GM12878 (cell line): Measurements from ENCODE around the gene SGIP1. TPM values are rescaled to one million over a fixed set of nuclear protein-coding genes. Genes with fewer than 3 reads are reported as not detected.

Experiments used
- ATAC-seq: fragments of 200-7000 bp; cut with Tn5 transposase; 3 replicates; pipeline ENCODE4 v1.9.1; 2020; ENCODE audit warnings: mild to moderate bottlenecking, moderate library complexity
- Bru-seq: library from RNA; stranded (reverse); fragments of 400-500 nt; gene quantifications from one replicate; lab custom pipeline; 2021; lab: Mats Ljungman, UMichigan
- BruChase-seq, 2 experiments: library from RNA; stranded (reverse); fragments of 400-500 nt; gene quantifications; one replicate each; lab custom pipeline; 2021; lab: Mats Ljungman, UMichigan
- BruUV-seq: library from RNA; stranded (reverse); fragments of 400-500 nt; replicated peaks from 2 replicates; lab custom pipeline; 2021; lab: Mats Ljungman, UMichigan
- CTCF ChIA-PET: fragments of 300-600 bp; sonication (Branson Sonifier 250); formaldehyde crosslinking; extraction: SDS; loops from one replicate; lab custom pipeline; 2021; ENCODE audit warnings: inconsistent platforms; lab: Yijun Ruan, JAX
- POLR2A ChIA-PET: fragments of 350-600 bp; formaldehyde crosslinking; extraction: SDS; loops from one replicate; lab custom pipeline; 2021; ENCODE audit warnings: inconsistent platforms; lab: Charles Lee
- RAD21 ChIA-PET: fragments of 300-600 bp; sonication (Branson Sonifier 250); formaldehyde crosslinking; loops from one replicate; lab custom pipeline; 2023; ENCODE audit warnings: antibody characterized with exemption; ENCODE audit not compliant: unreplicated experiment; lab: Charles Lee
- SMC1A ChIA-PET: fragments of 300-600 bp; sonication (Branson Sonifier 250); formaldehyde crosslinking; loops from one replicate; lab custom pipeline; 2023; ENCODE audit not compliant: unreplicated experiment, uncharacterized antibody; lab: Charles Lee
- DNase-seq: peaks from one replicate; pipeline ENCODE4 v3.0.0-alpha.2; 2011; ENCODE audit warnings: low read depth, low spot score
- FAIRE-seq: peaks from 3 replicates; lab custom pipeline; 2011; peaks lifted over from hg19 to GRCh38; lab: Jason Lieb, UNC
- H2AFZ ChIP-seq: 2 replicates; pipeline ENCODE4 v1.6.0; 2011; ENCODE audit warnings: low read depth, low read length, control low read depth; ENCODE audit not compliant: control insufficient read depth
- H3K27ac ChIP-seq: 2 replicates; pipeline ENCODE4 v1.5.1; 2011; ENCODE audit warnings: control low read depth; ENCODE audit not compliant: control insufficient read depth, insufficient read depth
- H3K27me3 ChIP-seq, 2 experiments: replicated peaks in 1 of 2; 2 replicates each; pipeline versions ENCODE4 v1.6.0 to v1.6.1; 2011; ENCODE audit warnings: low read length in 1 of 2; ENCODE audit not compliant: control insufficient read depth in 2 of 2, insufficient read depth in 2 of 2
- H3K36me3 ChIP-seq, 2 experiments: 2 replicates each; pipeline ENCODE4 v1.5.1; 2011; ENCODE audit warnings: low read length in 1 of 2; ENCODE audit not compliant: control insufficient read depth in 2 of 2, insufficient read depth in 2 of 2
- H3K4me1 ChIP-seq: 2 replicates; pipeline ENCODE4 v1.6.1; 2011; ENCODE audit warnings: mild to moderate bottlenecking, low read length, moderate library complexity, mixed read lengths; ENCODE audit not compliant: control insufficient read depth, insufficient read depth
- H3K4me2 ChIP-seq: 2 replicates; pipeline ENCODE4 v1.6.0; 2011; ENCODE audit warnings: control low read depth; ENCODE audit not compliant: control insufficient read depth, insufficient read depth
- H3K4me3 ChIP-seq: fragments of 200-600 bp; sonication (generic); 2 replicates; pipeline ENCODE4 v1.5.1; 2016
- H3K79me2 ChIP-seq: 2 replicates; pipeline ENCODE4 v1.6.0; 2011; ENCODE audit warnings: low read length; ENCODE audit not compliant: control insufficient read depth, insufficient read depth
- H3K9ac ChIP-seq: 2 replicates; pipeline ENCODE4 v1.8.0; 2011; ENCODE audit warnings: low read length, control low read depth, mixed read lengths; ENCODE audit not compliant: control insufficient read depth, insufficient read depth
- H3K9me3 ChIP-seq: replicated peaks from 3 replicates; pipeline ENCODE4 v1.5.1; 2011; ENCODE audit warnings: mild to moderate bottlenecking, low read length; ENCODE audit not compliant: control insufficient read depth, insufficient read depth
- H4K20me1 ChIP-seq: 2 replicates; pipeline ENCODE4 v1.6.0; 2011; ENCODE audit not compliant: control insufficient read depth, insufficient read depth
- ATF2 ChIP-seq: IDR thresholded peaks from 2 replicates; pipeline ENCODE4 v1.6.1; 2012; ENCODE audit warnings: low read length, inconsistent platforms
- KAT2A ChIP-seq: conservative IDR thresholded peaks from 2 replicates; pipeline ENCODE4 v1.6.1; 2011; ENCODE audit warnings: low read depth, low read length; ENCODE audit not compliant: control insufficient read depth
- MLLT1 ChIP-seq: fragments of 450-650 bp; IDR thresholded peaks from 2 replicates; pipeline ENCODE4 v1.6.1; 2016; ENCODE audit warnings: mild to moderate bottlenecking
- NR2C2 ChIP-seq: IDR thresholded peaks from 2 replicates; pipeline ENCODE4 v1.6.1; 2011; ENCODE audit warnings: borderline replicate concordance, low read depth; ENCODE audit not compliant: control insufficient read depth, insufficient read length
- POLR2AphosphoS5 ChIP-seq: IDR thresholded peaks from 2 replicates; pipeline ENCODE4 v1.6.1; 2011; ENCODE audit warnings: mild to moderate bottlenecking, low read length, inconsistent platforms
- SIX5 ChIP-seq: IDR thresholded peaks from 2 replicates; pipeline ENCODE4 v1.6.1; 2011; ENCODE audit warnings: mild to moderate bottlenecking, low read depth, low read length, moderate library complexity; ENCODE audit not compliant: severe bottlenecking
- SMAD1 ChIP-seq: fragments of 450-650 bp; IDR thresholded peaks from 2 replicates; pipeline ENCODE4 v1.6.1; 2018; ENCODE audit warnings: mild to moderate bottlenecking, low read depth; ENCODE audit not compliant: partially characterized antibody
- SMAD5 ChIP-seq: IDR thresholded peaks from 2 replicates; pipeline ENCODE4 v1.6.1; 2016; ENCODE audit warnings: antibody characterized with exemption, low read depth
- SPI1 ChIP-seq: IDR thresholded peaks from 2 replicates; pipeline ENCODE4 v1.6.1; 2011; ENCODE audit warnings: low read depth, mild to moderate bottlenecking, low read length, moderate library complexity, borderline replicate concordance; ENCODE audit not compliant: insufficient read depth
- SREBF2 ChIP-seq: IDR thresholded peaks from 2 replicates; pipeline ENCODE4 v1.6.1; 2012; ENCODE audit warnings: mild to moderate bottlenecking, low read length
- STAT1 ChIP-seq: fragments of 450-650 bp; conservative IDR thresholded peaks from 2 replicates; pipeline ENCODE4 v1.6.1; 2014; ENCODE audit warnings: antibody characterized with exemption, mild to moderate bottlenecking
- SUZ12 ChIP-seq: fragments of 200-600 bp; sonication (generic); IDR thresholded peaks from one replicate; pipeline ENCODE4 v1.6.1; 2018; ENCODE audit warnings: antibody characterized with exemption, mild to moderate bottlenecking; ENCODE audit not compliant: unreplicated experiment
- YY1 ChIP-seq: IDR thresholded peaks from 2 replicates; pipeline ENCODE4 v1.6.1; 2011; ENCODE audit warnings: low read depth, mild to moderate bottlenecking, low read length
- ZNF207 ChIP-seq: fragments of 450-650 bp; IDR thresholded peaks from 2 replicates; pipeline ENCODE4 v1.6.1; 2014; ENCODE audit warnings: antibody characterized with exemption, mild to moderate bottlenecking, borderline replicate concordance
- WGBS: methylation state at CpG from one replicate; pipeline ENCODE4 v1.1.6; 2016; ENCODE audit warnings: low lambda C conversion rate; ENCODE audit not compliant: insufficient replicate concordance, insufficient coverage; ENCODE audit errors: missing lambda C conversion rate; 5-methylcytosine and 5-hydroxymethylcytosine counted together
- in situ Hi-C: fragments of 300-500 bp; cut with MboI; formaldehyde crosslinking; loops from 9 replicates; pipeline ENCODE4 v1.14.3; 2018; ENCODE audit warnings: mixed read lengths
- intact Hi-C: fragments of 100-400 bp; cut with micrococcal nuclease; formaldehyde crosslinking; loops from one replicate; pipeline ENCODE4 v1.14.2; 2022; ENCODE audit not compliant: unreplicated experiment
- long read RNA-seq, 2 experiments: library from polyadenylated mRNA; unstranded; transcript quantifications; one replicate each; pipeline ENCODE4 v2.0.0, GENCODE V29; 2019 to 2020
- polyA minus RNA-seq, 3 experiments: library from RNA; depleted of rRNA, polyadenylated mRNA; stranded (reverse); fragments of >200 nt; gene quantifications; 2 replicates each; pipeline ENCODE4 v1.2.3, GENCODE V29; 2011
- polyA plus RNA-seq, 11 experiments: library from polyadenylated mRNA; depleted of rRNA in 4 of 11; unstranded in 6 of 11; stranded (reverse) in 5 of 11; fragments of >200 nt; fragmentation: Nextera tagmentation in 4 of 11; fragmentation: Illumina TruSeq in 1 of 11; extraction: Ambion mirVana in 4 of 11; extraction: Trizol in 1 of 11; gene quantifications; 1 replicate in 1 of 11; 2 replicates in 10 of 11; pipeline versions ENCODE4 v1.2.1 to v1.2.3, GENCODE V29; 2011 to 2016; ENCODE audit warnings: inconsistent platforms in 2 of 11, missing spikeins in 2 of 11, low read depth in 1 of 11
- total RNA-seq, 4 experiments: library from RNA; depleted of rRNA in 3 of 4; stranded (reverse); fragments of >200 nt in 3 of 4; fragmentation: Illumina TruSeq in 1 of 4; extraction: Trizol in 1 of 4; gene quantifications; 2 replicates each; pipeline versions ENCODE4 v1.2.1 to v1.2.3, GENCODE V29; 2013 to 2021

SGIP1 gene, protein sequence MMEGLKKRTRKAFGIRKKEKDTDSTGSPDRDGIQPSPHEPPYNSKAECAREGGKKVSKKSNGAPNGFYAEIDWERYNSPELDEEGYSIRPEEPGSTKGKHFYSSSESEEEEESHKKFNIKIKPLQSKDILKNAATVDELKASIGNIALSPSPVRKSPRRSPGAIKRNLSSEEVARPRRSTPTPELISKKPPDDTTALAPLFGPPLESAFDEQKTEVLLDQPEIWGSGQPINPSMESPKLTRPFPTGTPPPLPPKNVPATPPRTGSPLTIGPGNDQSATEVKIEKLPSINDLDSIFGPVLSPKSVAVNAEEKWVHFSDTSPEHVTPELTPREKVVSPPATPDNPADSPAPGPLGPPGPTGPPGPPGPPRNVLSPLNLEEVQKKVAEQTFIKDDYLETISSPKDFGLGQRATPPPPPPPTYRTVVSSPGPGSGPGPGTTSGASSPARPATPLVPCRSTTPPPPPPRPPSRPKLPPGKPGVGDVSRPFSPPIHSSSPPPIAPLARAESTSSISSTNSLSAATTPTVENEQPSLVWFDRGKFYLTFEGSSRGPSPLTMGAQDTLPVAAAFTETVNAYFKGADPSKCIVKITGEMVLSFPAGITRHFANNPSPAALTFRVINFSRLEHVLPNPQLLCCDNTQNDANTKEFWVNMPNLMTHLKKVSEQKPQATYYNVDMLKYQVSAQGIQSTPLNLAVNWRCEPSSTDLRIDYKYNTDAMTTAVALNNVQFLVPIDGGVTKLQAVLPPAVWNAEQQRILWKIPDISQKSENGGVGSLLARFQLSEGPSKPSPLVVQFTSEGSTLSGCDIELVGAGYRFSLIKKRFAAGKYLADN
- not detected in 2 replicates for total RNA-seq (2013; cell fraction: nucleolus; rRNA removed)
- total RNA-seq (2014; rRNA removed), result not detected in 2 replicates
- not detected in 2 replicates for total RNA-seq (2014; rRNA removed; fragmentation: Illumina TruSeq; extraction: Trizol)
- total RNA-seq (2021), result not detected in 2 replicates
- not detected for polyA plus RNA-seq (2011; ENCODE audit: low read depth)
- not detected in 2 replicates for polyA plus RNA-seq (2011; rRNA removed)
- polyA plus RNA-seq (2011; cell fraction: cytosol; rRNA removed), result not detected in 2 replicates
- not detected in 2 replicates for polyA plus RNA-seq (2011; cell fraction: nucleus; rRNA removed)
- polyA plus RNA-seq (2012), result 0.01 TPM in 1 of 2 replicates, not detected in the other
- not detected in 2 replicates for polyA plus RNA-seq (2014; fragmentation: Illumina TruSeq; extraction: Trizol)
- not detected for polyA plus RNA-seq (2014; fragmentation: Nextera tagmentation; extraction: Ambion mirVana)
- not detected in 2 replicates for polyA plus RNA-seq (2014; rRNA removed)
- polyA plus RNA-seq (2016; fragmentation: Nextera tagmentation; extraction: Ambion mirVana), result under 1 TPM in 1 of 2 experiments, not detected in 1; 0.15 TPM
- not detected in 2 replicates for polyA minus RNA-seq (2011; rRNA and poly(A)+ RNA removed)
- polyA minus RNA-seq (2011; cell fraction: cytosol; rRNA and poly(A)+ RNA removed), result not detected in 2 replicates
- not detected in 2 replicates for polyA minus RNA-seq (2011; cell fraction: nucleus; rRNA and poly(A)+ RNA removed)
- percentile 2 among the genes with signal in this experiment for Bru-seq, nascent RNA
- BruChase-seq, experiment 1, labeled RNA remaining after a 6-hour chase, result percentile 1 among the genes with signal in this experiment
- BruChase-seq, experiment 2, labeled RNA remaining after a 2-hour chase, result not detected
- long read RNA-seq, experiment 1, result 0 reads
- long read RNA-seq, experiment 2, partial matches to known transcripts, result 0 of 1 reads
- long read RNA-seq, experiment 2, other reads (novel, unspliced or antisense), result 1 of 1 reads

DNA sequence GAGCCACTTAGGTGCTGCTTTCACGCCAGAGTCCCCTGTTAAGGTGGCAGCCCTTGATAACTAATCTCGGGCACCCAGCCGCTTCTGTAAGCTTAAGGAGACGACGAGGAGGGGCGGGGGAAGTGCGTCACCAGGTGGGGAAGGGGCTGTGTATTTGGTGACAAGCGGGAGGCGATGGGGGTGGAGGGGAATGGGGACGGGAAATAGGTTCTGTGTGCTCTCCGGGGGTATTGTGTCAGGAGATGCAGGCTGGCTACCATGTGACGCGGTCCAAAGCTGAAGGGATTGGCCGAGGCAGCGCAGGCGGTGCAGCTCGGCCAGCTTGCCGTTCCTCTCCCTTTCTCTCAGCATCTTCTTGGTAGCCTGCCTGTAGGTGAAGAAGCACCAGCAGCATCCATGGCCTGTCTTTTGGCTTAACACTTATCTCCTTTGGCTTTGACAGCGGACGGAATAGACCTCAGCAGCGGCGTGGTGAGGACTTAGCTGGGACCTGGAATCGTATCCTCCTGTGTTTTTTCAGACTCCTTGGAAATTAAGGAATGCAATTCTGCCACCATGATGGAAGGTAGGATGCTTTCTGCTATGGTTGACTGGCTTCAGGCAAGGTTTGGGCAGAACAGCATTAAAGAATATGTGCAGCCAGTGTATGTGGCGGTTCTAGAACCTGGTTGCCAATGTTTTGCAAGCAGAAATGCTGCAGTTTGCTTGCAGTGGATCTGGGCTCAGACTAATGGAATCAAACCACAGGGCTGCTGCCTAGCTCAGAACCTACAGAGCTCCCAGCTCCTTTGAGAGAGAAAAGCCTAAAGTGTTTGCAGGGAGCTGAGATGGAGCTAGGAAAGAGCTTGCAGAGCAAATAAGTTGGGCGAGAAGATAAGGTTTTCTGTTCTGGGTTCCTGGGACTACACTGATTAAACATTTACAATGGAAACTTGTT is at the start of gene SGIP1:
TSS of gene SGIP1 (plus strand) at position 350 of the 937 bp plus-strand sequence. CDS start at position 556, 206 bp downstream.
- H3K79me2 ChIP-seq, result no peaks in the 10 kb centered on the region
- H3K36me3 ChIP-seq, result no peaks in the 10 kb centered on the region
- H3K4me1 ChIP-seq, result no peaks in the 10 kb centered on the region
- 36% methylated on average over 23 of the region's 25 CpGs for WGBS
- in situ Hi-C loops, result no loop called here
- H3K9ac ChIP-seq, result no peak within 1 kb of the TSS
- TF ChIP-seq ATF2 (no peak), STAT1 (no peak), NR2C2 (no peak), MLLT1 (no peak), ZNF207 (no peak), SMAD1 (no peak), YY1 (no peak), SMAD5 (no peak), POLR2AphosphoS5 (no peak), SREBF2 (no peak), SPI1 (no peak), SUZ12 (no peak), SIX5 (no peak), KAT2A (no peak)
- no peak within 1 kb of the TSS for H3K27ac ChIP-seq
- FAIRE-seq (no peak), ATAC-seq (no peak), DNase-seq (no peak)
- no peaks in the 10 kb centered on the region for H4K20me1 ChIP-seq
- ChIA-PET CTCF (no interaction called here), SMC1A (no interaction called here), POLR2A (no interaction called here), RAD21 (no interaction called here)
- no peaks in the 10 kb centered on the region for H3K9me3 ChIP-seq
- no peak within 1 kb of the TSS for H3K4me3 ChIP-seq
- no peak within 1 kb of the TSS for H3K4me2 ChIP-seq
- no TSS peak for BruUV-seq
- peaks cover 9 to 12% of the 10 kb centered on the region in 2 experiments for H3K27me3 ChIP-seq
- intact Hi-C loops, result no loop called here
- H2AFZ ChIP-seq, result no peak within 1 kb of the TSS
